OCI-LY3 (cell line): ENCODE results near the gene WAPL.

Source experiments
- EZH2phosphoT487 ChIP-seq: fragments of 200-600 bp; shearing (Covaris generic); IDR thresholded peaks from 2 replicates; pipeline ENCODE4 v1.6.1; 2018; ENCODE audit warnings: antibody characterized with exemption, mixed run types, low read depth
- TF ChIP-seq, protein P1 (sequence below): fragments of 200-600, 300-600 bp; sonication (generic); IDR thresholded peaks from 2 replicates; pipeline ENCODE4 v1.5.1; 2014; ENCODE audit warnings: antibody characterized with exemption, low read length, low read depth

DNA sequence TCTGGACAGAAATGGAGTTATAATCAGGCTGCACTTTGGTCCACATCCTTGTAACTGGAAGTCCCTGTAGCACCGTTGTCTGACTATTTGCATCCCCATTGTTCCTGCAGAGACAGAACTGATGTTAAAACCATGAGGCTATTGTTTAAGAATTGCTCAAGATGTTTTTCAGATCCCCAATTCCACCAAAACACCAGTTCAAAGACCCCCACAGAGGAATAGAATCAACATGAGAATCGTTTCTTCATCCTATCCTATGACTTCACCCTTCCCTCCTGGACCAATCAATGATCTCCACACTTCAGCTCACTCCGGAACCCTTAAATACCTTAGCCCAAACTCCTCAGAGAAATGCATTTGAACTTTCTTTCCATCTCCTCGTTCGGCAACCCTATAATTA, 97.9 kb downstream of the WAPL start:
- TF ChIP-seq, protein P1, sequence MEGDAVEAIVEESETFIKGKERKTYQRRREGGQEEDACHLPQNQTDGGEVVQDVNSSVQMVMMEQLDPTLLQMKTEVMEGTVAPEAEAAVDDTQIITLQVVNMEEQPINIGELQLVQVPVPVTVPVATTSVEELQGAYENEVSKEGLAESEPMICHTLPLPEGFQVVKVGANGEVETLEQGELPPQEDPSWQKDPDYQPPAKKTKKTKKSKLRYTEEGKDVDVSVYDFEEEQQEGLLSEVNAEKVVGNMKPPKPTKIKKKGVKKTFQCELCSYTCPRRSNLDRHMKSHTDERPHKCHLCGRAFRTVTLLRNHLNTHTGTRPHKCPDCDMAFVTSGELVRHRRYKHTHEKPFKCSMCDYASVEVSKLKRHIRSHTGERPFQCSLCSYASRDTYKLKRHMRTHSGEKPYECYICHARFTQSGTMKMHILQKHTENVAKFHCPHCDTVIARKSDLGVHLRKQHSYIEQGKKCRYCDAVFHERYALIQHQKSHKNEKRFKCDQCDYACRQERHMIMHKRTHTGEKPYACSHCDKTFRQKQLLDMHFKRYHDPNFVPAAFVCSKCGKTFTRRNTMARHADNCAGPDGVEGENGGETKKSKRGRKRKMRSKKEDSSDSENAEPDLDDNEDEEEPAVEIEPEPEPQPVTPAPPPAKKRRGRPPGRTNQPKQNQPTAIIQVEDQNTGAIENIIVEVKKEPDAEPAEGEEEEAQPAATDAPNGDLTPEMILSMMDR = no peak
- TF ChIP-seq EZH2phosphoT487 = no peak
